HTERT RPE-1 (cell line): Measurements from ENCODE around the gene TES.
"Not testable (repeated sequence)": the region's sequence is repeated elsewhere in the genome, so short reads cannot be mapped to it uniquely, and the experiment has no call there.

Experiments
- in situ Hi-C: fragments of 300-500 bp; cut with MboI; formaldehyde crosslinking; loops from 4 replicates; pipeline ENCODE4 v1.14.3; 2020; ENCODE audit warnings: low sequenced_read_pairs

Gene TES

GRCh38 chr7:116210345-116211005 lies at the start of gene TES:
Gene TES, plus strand, starts transcription at chr7:116210539. Its CDS starts 169 bp downstream, at chr7:116210708.
- in situ Hi-C loops = no loop called here

GRCh38 chr7:116161728-116162127 lies 48.6 kb upstream of the TES start:
- in situ Hi-C loops = no loop called here

GRCh38 chr7:116162254-116162653 lies 48.1 kb upstream of the TES start:
- in situ Hi-C loops = no loop called here

- in situ Hi-C loops = no loop called here
These were observed 47.3 kb upstream of the TES start for GRCh38 chr7:116162992-116163391.

- in situ Hi-C loops = no loop called here
These were observed 45.6 kb upstream of the TES start for GRCh38 chr7:116164552-116165306.

GRCh38 chr7:116165717-116166116 lies 44.6 kb upstream of the TES start:
- in situ Hi-C loops = no loop called here

DNA sequence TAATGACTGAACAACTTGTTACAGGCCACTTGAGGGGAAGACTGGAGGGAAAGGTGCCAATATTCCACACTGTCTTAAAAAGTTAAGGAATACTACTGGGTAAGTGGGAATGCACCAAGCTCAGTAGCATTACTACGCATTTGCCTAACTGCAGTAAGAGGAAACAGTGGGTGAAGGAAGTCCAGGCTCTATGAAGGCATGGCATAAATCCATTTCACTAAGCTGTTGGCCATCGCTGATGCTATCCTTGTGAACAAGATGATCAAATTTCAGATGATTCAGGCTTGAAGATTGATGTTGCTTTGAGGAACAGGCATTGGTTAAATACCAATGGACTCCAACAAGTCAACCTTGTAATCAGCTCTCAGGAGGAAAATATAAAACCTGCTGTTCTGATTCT lies 44.2 kb upstream of the TES start:
- in situ Hi-C loops = no loop called here

GRCh38 chr7:116167177-116167576 lies 43.2 kb upstream of the TES start:
- in situ Hi-C loops = no loop called here

GRCh38 chr7:116169060-116169459 lies 41.3 kb upstream of the TES start:
- in situ Hi-C loops = no loop called here

DNA sequence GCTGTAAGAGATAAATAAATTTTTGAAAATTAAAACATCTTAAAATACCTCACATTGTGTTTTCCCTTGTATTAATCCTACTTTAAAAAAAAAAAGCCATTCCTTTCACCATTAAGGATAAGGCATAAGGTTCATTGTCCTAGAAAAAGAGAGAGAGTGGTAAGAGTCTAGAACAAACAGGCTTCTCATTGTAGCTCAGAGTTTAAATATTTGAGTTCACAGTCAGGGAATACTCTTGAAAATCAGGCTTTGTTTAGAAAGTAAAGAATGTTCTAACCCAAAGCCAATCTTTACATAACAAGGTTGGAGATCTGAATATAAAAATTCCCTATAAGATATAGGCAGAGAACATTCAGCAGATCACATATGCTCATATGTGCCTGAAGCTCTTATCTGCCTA lies 40.2 kb upstream of the TES start:
- in situ Hi-C loops = no loop called here

DNA sequence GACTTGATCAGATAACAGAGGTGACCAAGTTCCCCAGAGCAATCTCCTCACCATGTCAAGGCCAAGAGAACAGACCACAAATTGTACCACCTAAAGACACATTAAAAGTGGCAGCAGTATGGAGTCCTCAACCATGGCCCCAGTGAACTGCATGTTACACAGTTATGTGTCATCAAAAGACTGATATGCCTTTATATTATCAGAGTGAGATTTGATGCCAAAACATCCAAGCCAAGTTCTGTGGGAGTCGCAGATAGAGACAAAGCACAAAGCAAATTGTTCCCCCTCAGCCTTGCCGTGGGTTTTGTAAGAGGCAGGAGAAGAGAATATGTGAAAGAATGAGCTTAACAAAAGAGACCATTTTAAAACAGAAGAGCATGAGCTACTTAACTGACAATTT lies 39.2 kb upstream of the TES start:
- in situ Hi-C loops = no loop called here

DNA sequence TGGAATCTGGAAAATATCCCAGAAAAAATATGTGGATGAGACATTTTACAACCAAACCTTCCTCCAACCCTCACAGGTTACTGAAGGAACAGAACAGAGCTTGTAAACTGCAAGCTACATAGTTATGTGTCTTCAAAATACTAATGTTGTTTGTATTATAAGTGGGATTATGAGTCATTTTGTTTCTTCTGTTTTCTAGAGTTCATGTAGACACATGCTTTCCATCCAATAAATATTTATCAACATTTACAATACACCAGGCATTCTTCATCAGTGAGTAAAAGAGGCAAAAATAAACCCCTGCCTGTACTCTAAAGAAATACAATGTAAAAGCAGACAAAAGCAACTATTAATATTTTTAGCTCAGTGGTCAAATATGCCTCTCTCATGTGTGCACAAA lies 38.0 kb upstream of the TES start:
- in situ Hi-C loops = no loop called here

DNA sequence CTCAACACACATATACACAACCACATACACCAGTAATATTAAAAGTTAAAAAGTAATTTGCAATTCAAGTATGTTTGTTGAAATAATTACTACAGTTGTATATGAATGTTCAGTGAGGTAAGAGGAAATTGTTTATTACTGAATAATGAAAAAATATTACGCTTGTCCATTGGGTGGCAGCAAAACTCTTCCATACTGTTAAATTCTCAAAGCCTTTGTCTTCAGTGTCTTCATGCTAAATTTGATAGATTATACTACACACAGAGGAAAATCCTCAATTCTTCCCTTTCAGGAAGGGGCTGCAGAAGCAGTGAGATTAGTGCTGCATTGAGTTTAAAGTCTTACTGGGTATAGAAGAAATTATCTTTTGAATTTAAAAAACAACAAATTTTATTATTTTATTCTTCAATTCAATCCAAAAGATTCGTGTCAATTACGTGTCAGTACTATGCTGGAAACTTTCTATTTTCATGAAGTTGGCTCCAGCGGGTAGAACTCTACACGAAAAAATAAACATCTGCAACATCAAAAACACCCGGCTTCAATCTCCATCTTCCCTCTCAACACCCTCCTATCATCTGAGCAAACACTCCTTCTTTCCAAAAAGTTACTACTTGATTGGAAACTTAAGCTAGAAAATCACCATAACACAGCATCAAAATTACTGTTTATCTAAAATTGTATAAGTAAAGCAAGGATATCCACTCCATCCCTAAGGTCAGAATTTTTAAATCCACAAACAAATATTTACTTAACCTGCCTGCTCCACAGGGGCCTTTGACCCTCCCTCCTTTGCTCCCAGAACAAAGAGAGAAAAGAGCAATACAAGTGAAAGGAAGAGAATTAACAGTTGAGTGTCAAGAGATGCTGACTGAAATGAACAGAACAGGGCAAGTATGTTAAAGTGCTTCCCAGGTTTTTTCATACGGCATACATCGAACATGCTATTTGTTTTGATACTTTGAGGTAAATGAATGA lies 37.0 kb upstream of the TES start:
- in situ Hi-C loops = no loop called here

DNA sequence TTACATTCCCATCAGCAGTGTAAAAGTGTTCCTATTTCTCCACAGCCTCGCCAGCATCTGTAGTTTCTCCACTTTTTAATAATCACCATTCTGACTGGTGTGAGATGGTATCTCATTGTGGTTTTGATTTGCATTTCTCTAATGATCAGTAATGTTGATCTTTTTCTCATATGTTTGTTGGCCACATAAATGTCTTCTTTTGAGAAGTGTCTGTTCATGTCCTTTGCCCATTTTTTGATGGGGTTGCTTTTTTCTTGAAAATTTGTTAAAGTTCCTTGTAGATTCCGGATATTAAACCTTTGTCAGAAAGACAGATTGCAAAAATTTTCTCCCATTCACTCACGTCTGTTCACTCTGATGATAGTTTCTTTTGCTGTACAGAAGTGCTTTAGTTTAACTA lies 35.2 kb upstream of the TES start:
- in situ Hi-C loops = not testable (repeated sequence)

DNA sequence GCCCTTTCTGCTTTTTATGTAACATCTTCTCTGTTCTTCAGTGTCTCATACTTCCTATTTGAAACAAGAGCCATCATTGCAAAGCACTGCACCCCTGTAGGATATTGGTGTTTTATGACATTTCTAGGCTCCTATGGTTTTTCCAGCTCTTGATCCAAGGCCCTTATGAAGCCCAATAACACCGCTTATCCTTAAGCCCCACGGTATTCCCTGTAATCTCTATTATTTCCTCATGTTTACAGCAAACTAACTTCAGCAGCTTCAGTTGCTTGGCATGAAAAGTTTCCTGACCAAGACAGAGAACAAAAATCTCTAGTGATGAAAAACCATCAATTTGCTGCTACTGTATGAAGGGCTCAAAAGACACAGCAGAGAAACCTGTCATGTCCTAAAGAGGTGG lies 34.1 kb upstream of the TES start:
- in situ Hi-C loops = no loop called here

- in situ Hi-C loops = no loop called here
These were observed 33.3 kb upstream of the TES start for GRCh38 chr7:116177009-116177408.

DNA sequence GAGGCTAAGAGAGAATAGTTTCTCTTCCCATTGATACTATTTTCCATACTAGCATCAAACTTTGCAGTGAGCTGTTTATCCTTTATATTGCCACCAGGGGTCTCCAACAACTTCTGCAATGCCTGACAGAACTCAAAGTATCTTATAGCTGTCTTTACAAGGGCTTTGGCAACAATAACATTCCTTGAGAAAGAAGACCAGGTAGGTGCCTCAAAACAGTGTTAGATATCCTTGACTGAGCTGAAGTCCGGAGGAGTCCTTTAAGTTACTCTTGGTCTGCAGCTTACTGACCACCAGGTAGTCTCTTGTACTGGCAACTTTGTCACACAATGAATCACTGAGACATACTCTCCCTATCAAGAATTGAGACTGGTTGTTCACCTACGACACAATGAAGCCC lies 30.0 kb upstream of the TES start:
- in situ Hi-C loops = no loop called here

GRCh38 chr7:116182023-116182422 lies 28.3 kb upstream of the TES start:
- in situ Hi-C loops = no loop called here

GRCh38 chr7:116185450-116185849 lies 24.9 kb upstream of the TES start:
- in situ Hi-C loops = no loop called here

GRCh38 chr7:116185956-116186355 lies 24.4 kb upstream of the TES start:
- in situ Hi-C loops = no loop called here

DNA sequence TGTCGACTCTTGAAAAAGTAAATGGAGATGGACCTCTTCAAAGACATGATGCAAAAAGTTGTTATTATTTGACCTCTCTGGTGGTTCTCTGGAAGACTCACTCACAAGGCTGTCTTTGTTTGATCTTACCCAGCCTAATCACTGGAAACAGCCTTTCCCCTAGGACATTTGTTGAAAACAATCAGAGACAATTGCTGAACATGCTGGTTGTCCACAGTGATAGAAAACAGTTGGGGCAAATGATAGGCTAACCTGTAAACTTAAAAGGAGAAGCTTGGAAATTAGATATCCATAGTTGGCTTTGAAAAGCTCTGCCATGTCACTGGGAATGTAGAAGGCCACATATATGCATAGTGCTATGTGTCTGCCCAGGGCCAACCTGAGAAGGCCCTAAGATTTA lies 22.9 kb upstream of the TES start:
- in situ Hi-C loops = no loop called here
